ENCODE data around the gene TMUB1.

Gene TMUB1

GRCh38 chr7:151101621-151102396 lies 18.5 kb upstream of the TMUB1 start:
- DNase-seq = no peak

- no peak for DNase-seq
Observed at GRCh38 chr7:151100921-151101320, 17.6 kb upstream of the TMUB1 start.

GRCh38 chr7:151099486-151100211 lies 16.4 kb upstream of the TMUB1 start:
- DNase-seq = no peak

GRCh38 chr7:151095828-151096475 lies 12.7 kb upstream of the TMUB1 start:
- no peak for DNase-seq

GRCh38 chr7:151095123-151095797 lies 12.0 kb upstream of the TMUB1 start:
- no peak for DNase-seq

- no peak for DNase-seq
Observed at GRCh38 chr7:151094675-151095074, 11.4 kb upstream of the TMUB1 start.

- DNase-seq = no peak
Observed at GRCh38 chr7:151093748-151094147, 10.5 kb upstream of the TMUB1 start.

GRCh38 chr7:151091988-151092387 lies 8.7 kb upstream of the TMUB1 start:
- DNase-seq = no peak

- DNase-seq = no peak
Observed at GRCh38 chr7:151091431-151091830, 8.1 kb upstream of the TMUB1 start.

- DNase-seq = no peak
Observed at GRCh38 chr7:151091003-151091402, 7.7 kb upstream of the TMUB1 start.

- no peak for DNase-seq
Observed at GRCh38 chr7:151089893-151090730, 6.8 kb upstream of the TMUB1 start.

- DNase-seq = no peak
Observed at GRCh38 chr7:151088856-151089699, 5.8 kb upstream of the TMUB1 start.

GRCh38 chr7:151088019-151088855 lies 4.9 kb upstream of the TMUB1 start:
- no peak for DNase-seq

GRCh38 chr7:151087245-151088018 lies 4.1 kb upstream of the TMUB1 start:
- DNase-seq = no peak

GRCh38 chr7:151086802-151087244 lies 3.5 kb upstream of the TMUB1 start:
- no peak for DNase-seq

GRCh38 chr7:151085691-151086620 lies 2.7 kb upstream of the TMUB1 start, which contains the start of gene AGAP3:
TSS of gene AGAP3 (plus strand) at chr7:151086475. CDS start at chr7:151086742, 267 bp downstream.
- DNase-seq = peak in 1 of 4 experiments; percentile 30

- DNase-seq = no peak
Observed at GRCh38 chr7:151085329-151085690, 2.0 kb upstream of the TMUB1 start.

GRCh38 chr7:151083824-151084160 lies 499 bp upstream of the TMUB1 start:
- DNase-seq = no peak
